Activated T-helper 9 cell treated with anti-CD3 and anti-CD28 coated beads, Interleukin-2, amount 50 U/mL, for 16 hours (primary cell): ENCODE data around the gene DNAJC17.

Source experiments
- DNase-seq: peaks from one replicate; pipeline ENCODE4 v3.0.0-alpha.2; 2020; ENCODE audit warnings: low read depth

The DNAJC17 gene

GRCh38 chr15:40766906-40767837 lies 40.1 kb downstream of the DNAJC17 start:
- DNase-seq = no peak

- DNase-seq = no peak
These were observed 41.0 kb downstream of the DNAJC17 start for GRCh38 chr15:40766194-40766815.

GRCh38 chr15:40764629-40765103 lies 42.6 kb downstream of the DNAJC17 start:
- no peak for DNase-seq

GRCh38 chr15:40763801-40764628 lies 43.3 kb downstream of the DNAJC17 start, which contains the start of gene GCHFR:
TSS of gene GCHFR (plus strand) at chr15:40764068. CDS start at chr15:40764181, 113 bp downstream.
- DNase-seq = peak; percentile 61

- peak; percentile 16 for DNase-seq
These were observed 44.1 kb downstream of the DNAJC17 start for GRCh38 chr15:40762919-40763800.

GRCh38 chr15:40759961-40760360 lies 47.3 kb downstream of the DNAJC17 start:
- DNase-seq = no peak

GRCh38 chr15:40756938-40757337 lies 50.3 kb downstream of the DNAJC17 start:
- DNase-seq = no peak

GRCh38 chr15:40755812-40756208 lies 51.5 kb downstream of the DNAJC17 start:
- no peak for DNase-seq

- DNase-seq = peak; percentile 88
These were observed 52.1 kb downstream of the DNAJC17 start, which contains the start of gene RMDN3 for GRCh38 chr15:40754883-40755811. TSS of gene RMDN3 (minus strand) at chr15:40755254. CDS start at chr15:40754783, 471 bp downstream.

- DNase-seq = no peak
These were observed 52.7 kb downstream of the DNAJC17 start for GRCh38 chr15:40754574-40754882.

GRCh38 chr15:40751745-40752144 lies 55.5 kb downstream of the DNAJC17 start:
- no peak for DNase-seq

GRCh38 chr15:40750885-40751284 lies 56.4 kb downstream of the DNAJC17 start:
- no peak for DNase-seq

- DNase-seq = no peak
These were observed 58.1 kb downstream of the DNAJC17 start for GRCh38 chr15:40749151-40749630.

GRCh38 chr15:40747685-40748631 lies 59.3 kb downstream of the DNAJC17 start:
- DNase-seq = no peak

- DNase-seq = no peak
These were observed 60.3 kb downstream of the DNAJC17 start for GRCh38 chr15:40746916-40747418.

GRCh38 chr15:40744815-40745152 lies 62.5 kb downstream of the DNAJC17 start:
- no peak for DNase-seq

GRCh38 chr15:40743921-40744814 lies 63.1 kb downstream of the DNAJC17 start:
- peak; percentile 62 for DNase-seq

- no peak for DNase-seq
These were observed 63.8 kb downstream of the DNAJC17 start for GRCh38 chr15:40743485-40743901.
